HepG2 (cell line): ENCODE results near the gene SMAP2. TPM values are rescaled to one million over a fixed set of nuclear protein-coding genes. Genes with fewer than 3 reads are reported as not detected.

ENCODE experiments used
- ATAC-seq: fragments of 200-7000 bp; cut with Tn5 transposase; 3 replicates; pipeline ENCODE4 v1.9.1; 2020; ENCODE audit warnings: mild to moderate bottlenecking, moderate library complexity
- BruUV-seq: library from RNA; stranded (reverse); fragments of 400-500 nt; replicated peaks from 2 replicates; lab custom pipeline; 2021; lab: Mats Ljungman, UMichigan
- CTCF ChIA-PET: fragments of 300-600 bp; formaldehyde crosslinking; extraction: SDS; loops from one replicate; lab custom pipeline; 2021; ENCODE audit warnings: low total read pairs, inconsistent platforms, low intra/inter-chr PET ratio; lab: Yijun Ruan, JAX
- POLR2A ChIA-PET: fragments of 350-600 bp; sonication (Branson Sonifier 250); formaldehyde crosslinking; loops from one replicate; lab custom pipeline; 2020; ENCODE audit warnings: antibody characterized with exemption, inconsistent platforms; lab: Yijun Ruan, JAX
- DNase-seq: peaks from one replicate; pipeline ENCODE4 v3.0.0-alpha.2; 2015; ENCODE audit warnings: low spot score
- FAIRE-seq: peaks from 3 replicates; lab custom pipeline; 2011; peaks lifted over from hg19 to GRCh38; lab: Jason Lieb, UNC
- H2AFZ ChIP-seq: one replicate; pipeline ENCODE4 v1.6.1; 2011; ENCODE audit warnings: low read length, inconsistent platforms
- H3K27ac ChIP-seq: fragments of 300-600 bp; 3 replicates; pipeline ENCODE4 v1.8.0; 2011; ENCODE audit warnings: mixed run types, mild to moderate bottlenecking, mixed read lengths, low read length, inconsistent platforms; ENCODE audit not compliant: insufficient read depth; ENCODE audit errors: extremely low read length
- H3K27me3 ChIP-seq, 2 experiments: fragments of 200-600 bp in 1 of 2; 2 replicates in 1 of 2; 3 replicates in 1 of 2; pipeline versions ENCODE4 v1.6.0 to v1.8.0; 2011; ENCODE audit warnings: low read length in 2 of 2, mild to moderate bottlenecking in 2 of 2, moderate library complexity in 2 of 2, inconsistent platforms in 1 of 2; ENCODE audit not compliant: insufficient read depth in 2 of 2, control insufficient read depth in 1 of 2
- H3K36me3 ChIP-seq, 2 experiments: fragments of 200-600 bp in 1 of 2; replicated peaks in 1 of 2; 2 replicates in 1 of 2; 3 replicates in 1 of 2; pipeline versions ENCODE4 v1.5.1 to v1.8.0; 2011; ENCODE audit warnings: low read length in 2 of 2, inconsistent platforms in 1 of 2; ENCODE audit not compliant: insufficient read depth in 2 of 2, control insufficient read depth in 1 of 2
- H3K4me1 ChIP-seq: 2 replicates; pipeline ENCODE4 v1.5.1; 2012; ENCODE audit warnings: low read length, inconsistent platforms; ENCODE audit not compliant: insufficient read depth
- H3K4me2 ChIP-seq: 2 replicates; pipeline ENCODE4 v1.6.0; 2011; ENCODE audit warnings: low read depth, low read length, inconsistent platforms
- H3K4me3 ChIP-seq, 3 experiments: fragments of 200-600 bp in 1 of 3; sonication (generic), shearing (Covaris generic) in 1 of 3; replicated peaks in 1 of 3; 2 replicates each; pipeline ENCODE4 v1.5.1; 2011 to 2016; ENCODE audit warnings: low read length in 3 of 3, inconsistent platforms in 2 of 3, low read depth in 2 of 3, mild to moderate bottlenecking in 2 of 3, control low read depth in 1 of 3, mixed read lengths in 1 of 3; ENCODE audit not compliant: insufficient read depth in 1 of 3
- H3K79me2 ChIP-seq: one replicate; pipeline ENCODE4 v1.6.1; 2011; ENCODE audit warnings: low read length, inconsistent platforms; ENCODE audit not compliant: insufficient read depth
- H3K9ac ChIP-seq: 2 replicates; pipeline ENCODE4 v1.6.0; 2011; ENCODE audit warnings: mild to moderate bottlenecking, low read depth, low read length, inconsistent platforms; ENCODE audit not compliant: insufficient read depth
- H3K9me3 ChIP-seq: 2 replicates; pipeline ENCODE4 v1.5.1; 2012; ENCODE audit warnings: mild to moderate bottlenecking, low read length
- H4K20me1 ChIP-seq: 2 replicates; pipeline ENCODE4 v1.6.0; 2011; ENCODE audit warnings: inconsistent platforms, mild to moderate bottlenecking, low read length, moderate library complexity; ENCODE audit not compliant: insufficient read depth
- CREB1 ChIP-seq, 2 experiments: fragments of 450-650 bp in 1 of 2; IDR thresholded peaks; 2 replicates each; pipeline ENCODE4 v1.6.1; 2016 to 2017; ENCODE audit warnings: control low read depth in 1 of 2, mild to moderate bottlenecking in 1 of 2, missing compliant biosample characterization in 1 of 2, missing genetic modification characterization in 1 of 2
- FOXA3 ChIP-seq: IDR thresholded peaks from 2 replicates; pipeline ENCODE4 v1.6.1; 2016; ENCODE audit warnings: missing genetic modification reagents, missing compliant biosample characterization
- MED1 ChIP-seq: sonication (generic); formaldehyde crosslinking; IDR thresholded peaks from 2 replicates; pipeline ENCODE4 v1.4.0; 2020; ENCODE audit warnings: missing genetic modification reagents
- NFYC ChIP-seq: IDR thresholded peaks from 2 replicates; pipeline ENCODE4 v1.6.1; 2016; ENCODE audit warnings: missing genetic modification reagents, missing compliant biosample characterization
- NONO ChIP-seq, 2 experiments: fragments of 450-650 bp in 1 of 2; sonication (generic) in 1 of 2; formaldehyde crosslinking in 1 of 2; IDR thresholded peaks in 1 of 2; conservative IDR thresholded peaks in 1 of 2; 2 replicates each; pipeline versions ENCODE4 v1.6.1 to v1.8.0; 2017 to 2022; ENCODE audit warnings: mild to moderate bottlenecking in 1 of 2, missing genetic modification reagents in 1 of 2, moderate library complexity in 1 of 2
- PCBP2 ChIP-seq: fragments of 200-400 bp; formaldehyde crosslinking; optimal IDR thresholded peaks from 2 replicates; pipeline ENCODE3; 2018; ENCODE audit warnings: low read length, low read depth; ENCODE audit not compliant: poor library complexity, severe bottlenecking
- PPARG ChIP-seq: conservative IDR thresholded peaks from 2 replicates; pipeline ENCODE4 v1.6.1; 2016; ENCODE audit warnings: missing biosample characterization, missing genetic modification reagents
- RAD21 ChIP-seq: fragments of 450-650 bp; formaldehyde crosslinking; IDR thresholded peaks from 2 replicates; pipeline ENCODE4 v1.5.0; 2020; ENCODE audit warnings: mild to moderate bottlenecking
- RXRB ChIP-seq: IDR thresholded peaks from 2 replicates; pipeline ENCODE4 v1.6.1; 2016; ENCODE audit warnings: borderline replicate concordance, missing genetic modification reagents, missing compliant biosample characterization
- SMC3 ChIP-seq: IDR thresholded peaks from 2 replicates; pipeline ENCODE4 v1.6.1; 2011; ENCODE audit warnings: low read length, improper control_type of control experiment
- SNRNP70 ChIP-seq: fragments of 200-400 bp; formaldehyde crosslinking; IDR thresholded peaks from 2 replicates; pipeline ENCODE4 v1.6.1; 2017; ENCODE audit warnings: mild to moderate bottlenecking, low read depth, low read length, moderate library complexity
- STAG1 ChIP-seq: sonication (generic); formaldehyde crosslinking; IDR thresholded peaks from 2 replicates; pipeline ENCODE4 v1.4.0; 2020; ENCODE audit warnings: missing genetic modification reagents
- TEAD3 ChIP-seq: optimal IDR thresholded peaks from 2 replicates; pipeline ENCODE3; 2016; ENCODE audit warnings: borderline replicate concordance
- ZNF207 ChIP-seq: fragments of 450-650 bp; IDR thresholded peaks from 2 replicates; pipeline ENCODE4 v1.6.1; 2016; ENCODE audit warnings: antibody characterized with exemption, borderline replicate concordance
- ZNF577 ChIP-seq: sonication (generic); formaldehyde crosslinking; IDR thresholded peaks from 2 replicates; pipeline ENCODE4 v1.4.0; 2020; ENCODE audit warnings: mild to moderate bottlenecking, low read depth, missing genetic modification reagents, borderline replicate concordance
- ZNF644 ChIP-seq: IDR thresholded peaks from 2 replicates; pipeline ENCODE4 v1.6.1; 2016; ENCODE audit warnings: low read depth
- ZNF724P ChIP-seq: sonication (generic); formaldehyde crosslinking; IDR thresholded peaks from 2 replicates; pipeline ENCODE4 v1.8.0; 2022; ENCODE audit warnings: missing genetic modification reagents, borderline replicate concordance
- WGBS: methylation state at CpG from one replicate; pipeline ENCODE4 v1.1.6; 2017; ENCODE audit warnings: low lambda C conversion rate; 5-methylcytosine and 5-hydroxymethylcytosine counted together
- in situ Hi-C: cut with HindIII; loops from 2 replicates; pipeline ENCODE4 v1.10.0; 2017; ENCODE audit warnings: low pct_unique_long_range_greater_than_20kb; ENCODE audit not compliant: extremely low pct_ligation_motif_present
- intact Hi-C: fragments of 100-400 bp; cut with micrococcal nuclease; formaldehyde crosslinking; loops from one replicate; pipeline ENCODE4 v1.10.0; 2022; ENCODE audit not compliant: unreplicated experiment
- polyA plus RNA-seq, 8 experiments: library from polyadenylated mRNA; depleted of rRNA in 3 of 8; stranded (reverse) in 7 of 8; unstranded in 1 of 8; fragments of >200 nt; fragmentation: Illumina TruSeq in 4 of 8; extraction: Trizol in 4 of 8; gene quantifications; 2 replicates each; pipeline versions ENCODE4 v1.2.1 to v1.2.3, GENCODE V29; 2011 to 2016; ENCODE audit warnings: low read depth in 4 of 8, missing spikeins in 1 of 8, mixed read lengths in 1 of 8; ENCODE audit not compliant: insufficient read depth in 1 of 8
- total RNA-seq, 5 experiments: library from RNA; depleted of rRNA; stranded (reverse); fragments of >200 nt; fragmentation: Illumina TruSeq; extraction: Trizol; gene quantifications; 2 replicates each; pipeline ENCODE4 v1.2.3, GENCODE V29; 2016; ENCODE audit warnings: low read depth in 1 of 5
- TF ChIP-seq, protein P1 (sequence below): sonication (generic); formaldehyde crosslinking; IDR thresholded peaks from 2 replicates; pipeline ENCODE4 v1.5.0; 2020; ENCODE audit warnings: mild to moderate bottlenecking, missing genetic modification reagents, moderate library complexity

Gene SMAP2
- total and polyA plus RNA-seq, 2 of the 13 experiments (the other 11 are each of a cell fraction or from before 2014, with no cell fraction given): 19.0 to 22.3 TPM

DNA sequence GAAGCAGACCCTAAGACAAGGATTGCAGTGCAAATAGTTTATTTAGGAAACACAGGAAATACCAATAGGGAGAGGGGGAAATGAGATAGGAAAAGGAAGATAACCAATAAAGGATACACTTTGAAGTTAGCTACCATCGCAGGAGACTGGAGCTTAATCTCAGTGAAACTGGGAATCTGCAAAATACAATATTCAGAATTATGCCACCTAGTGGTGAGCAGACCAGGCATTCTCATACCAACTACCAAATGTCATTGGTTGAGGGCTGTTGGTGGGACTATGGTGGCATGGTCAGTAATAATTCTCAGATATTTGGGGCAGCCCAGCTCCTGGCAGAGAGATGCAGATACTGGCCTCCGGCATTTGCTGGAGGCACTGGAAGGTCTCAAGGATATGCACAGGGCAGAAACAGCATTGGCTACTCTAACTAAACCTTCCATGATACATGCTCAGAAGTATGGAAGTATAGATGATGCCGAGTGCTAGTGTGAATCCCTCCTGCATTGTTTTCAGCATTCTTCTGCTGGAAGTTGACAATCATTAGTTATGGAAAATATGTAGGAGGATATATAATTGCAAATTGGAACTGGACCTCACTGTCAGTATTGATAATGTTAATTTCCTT is 65.0 kb downstream of the SMAP2 start:
- Histone ChIP-seq H3K4me3 (no peak overlapping the region), H2AFZ (no peak overlapping the region), H3K4me2 (peak overlapping the region; percentile 28; the same call in 1 of the 2 replicates), H3K4me1 (peaks cover 24% of the 10 kb centered on the region), H3K9ac (no peak overlapping the region), H3K36me3 (no peaks in the 10 kb centered on the region), H3K79me2 (no peaks in the 10 kb centered on the region), H3K9me3 (no peaks in the 10 kb centered on the region), H4K20me1 (no peaks in the 10 kb centered on the region), H3K27me3 (no peaks in the 10 kb centered on the region), H3K27ac (no peak overlapping the region)
- peak; percentile 63 for FAIRE-seq
- no TSS peak for BruUV-seq
- ChIA-PET POLR2A (interaction anchor here (1.0 to 2.0 kb wide), 2 partner anchors 12 to 17 kb away, joined by 7 to 8 read pairs; partner anchors contain the start of gene ZFP69B), CTCF (interaction anchor here (0.9 kb wide), 1 partner anchor 294 kb away, joined by 4 read pairs; no protein-coding TSS in a partner anchor)
- TF ChIP-seq RXRB (CRISPR knock-in tag) (peak; percentile 38; the same call in 1 of the 2 replicates), CREB1 (IDR thresholded peaks at IDR 0.05) (no peak), CREB1 (CRISPR knock-in tag; IDR thresholded peaks at IDR 0.05) (peak; percentile 52; the same call in 1 of the 2 replicates), ZNF724P (CRISPR knock-in tag) (no peak), FOXA3 (CRISPR knock-in tag) (0 out of 2 replicates have a peak, but pooled peaks have one; percentile 8), TEAD3 (CRISPR knock-in tag) (peak; percentile 49), PPARG (CRISPR knock-in tag) (peak; percentile 65), STAG1 (peak; percentile 60), PCBP2 (no peak), SNRNP70 (no peak), NFYC (CRISPR knock-in tag) (0 out of 2 replicates have a peak, but pooled peaks have one; percentile 40), MED1 (0 out of 2 replicates have a peak, but pooled peaks have one; percentile 24), NONO (IDR thresholded peaks at IDR 0.05) (no peak), NONO (CRISPR knock-in tag; conservative IDR thresholded peaks at IDR 0.05) (0 out of 2 replicates have a peak, but pooled peaks have one; percentile 34), SMC3 (peak; percentile 61), ZNF577 (CRISPR knock-in tag) (no peak), ZNF644 (CRISPR knock-in tag) (0 out of 2 replicates have a peak, but pooled peaks have one; percentile 51), RAD21 (CRISPR knock-in tag) (peak; percentile 35; the same call in 1 of the 2 replicates), ZNF207 (no peak)
- TF ChIP-seq, protein P1, sequence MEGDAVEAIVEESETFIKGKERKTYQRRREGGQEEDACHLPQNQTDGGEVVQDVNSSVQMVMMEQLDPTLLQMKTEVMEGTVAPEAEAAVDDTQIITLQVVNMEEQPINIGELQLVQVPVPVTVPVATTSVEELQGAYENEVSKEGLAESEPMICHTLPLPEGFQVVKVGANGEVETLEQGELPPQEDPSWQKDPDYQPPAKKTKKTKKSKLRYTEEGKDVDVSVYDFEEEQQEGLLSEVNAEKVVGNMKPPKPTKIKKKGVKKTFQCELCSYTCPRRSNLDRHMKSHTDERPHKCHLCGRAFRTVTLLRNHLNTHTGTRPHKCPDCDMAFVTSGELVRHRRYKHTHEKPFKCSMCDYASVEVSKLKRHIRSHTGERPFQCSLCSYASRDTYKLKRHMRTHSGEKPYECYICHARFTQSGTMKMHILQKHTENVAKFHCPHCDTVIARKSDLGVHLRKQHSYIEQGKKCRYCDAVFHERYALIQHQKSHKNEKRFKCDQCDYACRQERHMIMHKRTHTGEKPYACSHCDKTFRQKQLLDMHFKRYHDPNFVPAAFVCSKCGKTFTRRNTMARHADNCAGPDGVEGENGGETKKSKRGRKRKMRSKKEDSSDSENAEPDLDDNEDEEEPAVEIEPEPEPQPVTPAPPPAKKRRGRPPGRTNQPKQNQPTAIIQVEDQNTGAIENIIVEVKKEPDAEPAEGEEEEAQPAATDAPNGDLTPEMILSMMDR (CRISPR knock-in tag): peak; percentile 75
- peak; percentile 80 for ATAC-seq
- intact Hi-C loops (no loop called here), in situ Hi-C loops (no loop called here)
- WGBS: 65% methylated on average over 3 of the region's 3 CpGs
- DNase-seq: peak; percentile 37
